H9 (cell line): ENCODE results near the gene ENPP1. TPM values are rescaled to one million over a fixed set of nuclear protein-coding genes. Genes with fewer than 3 reads are reported as not detected.

Source experiments
- DNase-seq: peaks from one replicate; pipeline ENCODE4 v3.0.0-alpha.2; 2017
- H2AFZ ChIP-seq: one replicate; pipeline ENCODE4 v1.6.1; 2013; ENCODE audit warnings: mild to moderate bottlenecking, low read length, control low read depth, moderate library complexity
- H2AK5ac ChIP-seq: 2 replicates; pipeline ENCODE4 v1.6.1; 2013; ENCODE audit warnings: low read length, control low read depth, mixed read lengths; ENCODE audit not compliant: insufficient read length
- H2BK120ac ChIP-seq: one replicate; pipeline ENCODE4 v1.6.1; 2013; ENCODE audit warnings: low read depth, mild to moderate bottlenecking, low read length, control low read depth, inconsistent platforms; ENCODE audit not compliant: poor library complexity, severe bottlenecking
- H2BK12ac ChIP-seq: 2 replicates; pipeline ENCODE4 v1.6.1; 2013; ENCODE audit warnings: low read length, control low read depth, mixed read lengths, low read depth; ENCODE audit not compliant: insufficient read length
- H2BK15ac ChIP-seq: 2 replicates; pipeline ENCODE4 v1.6.1; 2013; ENCODE audit warnings: low read depth, low read length, control low read depth
- H2BK20ac ChIP-seq: one replicate; pipeline ENCODE4 v1.6.1; 2013; ENCODE audit warnings: low read depth, mild to moderate bottlenecking, low read length, control low read depth, inconsistent platforms; ENCODE audit not compliant: poor library complexity, severe bottlenecking
- H2BK5ac ChIP-seq: 2 replicates; pipeline ENCODE4 v1.6.1; 2013; ENCODE audit warnings: low read length, control low read depth, mixed read lengths; ENCODE audit not compliant: insufficient read length
- H3K14ac ChIP-seq: 2 replicates; pipeline ENCODE4 v1.6.1; 2013; ENCODE audit warnings: low read length, control low read depth; ENCODE audit not compliant: insufficient read depth
- H3K18ac ChIP-seq: 2 replicates; pipeline ENCODE4 v1.6.1; 2013; ENCODE audit warnings: low read depth, mild to moderate bottlenecking, mixed read lengths, low read length, control low read depth; ENCODE audit not compliant: insufficient read length
- H3K23ac ChIP-seq: 2 replicates; pipeline ENCODE4 v1.6.1; 2013; ENCODE audit warnings: low read length, control low read depth, mixed read lengths, low read depth; ENCODE audit not compliant: insufficient read length
- H3K23me2 ChIP-seq: 2 replicates; pipeline ENCODE4 v1.6.1; 2013; ENCODE audit warnings: low read depth, mild to moderate bottlenecking, mixed read lengths, low read length, control low read depth; ENCODE audit not compliant: insufficient read length, poor library complexity, severe bottlenecking
- H3K27ac ChIP-seq: 2 replicates; pipeline ENCODE4 v1.5.1; 2013; ENCODE audit warnings: low read length, control low read depth, mixed read lengths, low read depth; ENCODE audit not compliant: insufficient read length
- H3K27me3 ChIP-seq: 2 replicates; pipeline ENCODE4 v1.6.1; 2013; ENCODE audit warnings: low read length, control low read depth, inconsistent platforms; ENCODE audit not compliant: insufficient read depth
- H3K4ac ChIP-seq: 2 replicates; pipeline ENCODE4 v1.6.1; 2013; ENCODE audit warnings: low read depth, mild to moderate bottlenecking, control low read depth, inconsistent platforms, low read length, moderate library complexity
- H3K4me1 ChIP-seq: 2 replicates; pipeline ENCODE4 v1.6.1; 2013; ENCODE audit warnings: low read length, control low read depth, inconsistent platforms; ENCODE audit not compliant: insufficient read depth
- H3K4me2 ChIP-seq: 2 replicates; pipeline ENCODE4 v1.6.1; 2013; ENCODE audit warnings: low read length, control low read depth, mixed read lengths; ENCODE audit not compliant: insufficient read length, insufficient read depth
- H3K56ac ChIP-seq: 2 replicates; pipeline ENCODE4 v1.6.1; 2013; ENCODE audit warnings: low read depth, mild to moderate bottlenecking, mixed read lengths, low read length, control low read depth; ENCODE audit not compliant: insufficient read length
- H3K79me1 ChIP-seq: 2 replicates; pipeline ENCODE4 v1.6.1; 2013; ENCODE audit warnings: low read depth, mild to moderate bottlenecking, moderate library complexity, low read length, control low read depth, inconsistent platforms; ENCODE audit not compliant: insufficient read depth, poor library complexity, severe bottlenecking
- H3K79me2 ChIP-seq: 2 replicates; pipeline ENCODE4 v1.6.1; 2013; ENCODE audit warnings: low read length, control low read depth, inconsistent platforms; ENCODE audit not compliant: insufficient read depth
- H3K9ac ChIP-seq: 2 replicates; pipeline ENCODE4 v1.6.1; 2013; ENCODE audit warnings: low read length, control low read depth, mixed read lengths; ENCODE audit not compliant: insufficient read length; ENCODE audit errors: extremely low read depth
- H3K9me3 ChIP-seq: one replicate; pipeline ENCODE4 v1.6.1; 2013; ENCODE audit warnings: low read depth, low read length, inconsistent platforms; ENCODE audit not compliant: control insufficient read depth
- H3T11ph ChIP-seq: one replicate; pipeline ENCODE4 v1.6.1; 2013; ENCODE audit warnings: mild to moderate bottlenecking, low read length, control low read depth, inconsistent platforms
- H4K20me1 ChIP-seq: one replicate; pipeline ENCODE4 v1.6.1; 2013; ENCODE audit not compliant: control insufficient read depth, insufficient read length, insufficient read depth
- H4K5ac ChIP-seq: 2 replicates; pipeline ENCODE4 v1.6.1; 2013; ENCODE audit warnings: low read depth, mild to moderate bottlenecking, mixed read lengths, low read length, control low read depth; ENCODE audit not compliant: insufficient read length
- H4K8ac ChIP-seq: replicated peaks from 2 replicates; pipeline ENCODE4 v1.6.1; 2013; ENCODE audit warnings: low read length, control low read depth, mixed read lengths, low read depth; ENCODE audit not compliant: insufficient read length
- H4K91ac ChIP-seq: 2 replicates; pipeline ENCODE4 v1.6.1; 2013; ENCODE audit warnings: low read depth, mild to moderate bottlenecking, moderate library complexity, mixed read lengths, low read length, control low read depth; ENCODE audit not compliant: insufficient read length
- H3K27ac Mint-ChIP-seq, 3 experiments: 2 replicates in 2 of 3; 3 replicates in 1 of 3; pipeline ENCODE4 v1.8.0; 2020 to 2021; ENCODE audit warnings: mixed read lengths in 3 of 3, mild to moderate bottlenecking in 1 of 3, moderate library complexity in 1 of 3
- H3K27me3 Mint-ChIP-seq: 2 replicates; pipeline ENCODE4 v1.8.0; 2021; ENCODE audit warnings: low read depth, mild to moderate bottlenecking, moderate library complexity, mixed read lengths
- H3K36me3 Mint-ChIP-seq, 3 experiments: 2 replicates in 2 of 3; 3 replicates in 1 of 3; pipeline ENCODE4 v1.8.0; 2020 to 2021; ENCODE audit warnings: low read depth in 3 of 3, mixed read lengths in 3 of 3; ENCODE audit not compliant: insufficient read depth in 1 of 3
- H3K4me1 Mint-ChIP-seq, 2 experiments: 2 replicates each; pipeline ENCODE4 v1.8.0; 2020; ENCODE audit warnings: mixed read lengths in 2 of 2
- H3K4me3 Mint-ChIP-seq, 2 experiments: 2 replicates in 1 of 2; 3 replicates in 1 of 2; pipeline ENCODE4 v1.8.0; 2020 to 2021; ENCODE audit warnings: mild to moderate bottlenecking in 2 of 2, mixed read lengths in 2 of 2, moderate library complexity in 1 of 2
- H3K9me3 Mint-ChIP-seq, 2 experiments: 2 replicates in 1 of 2; 3 replicates in 1 of 2; pipeline ENCODE4 v1.8.0; 2020; ENCODE audit warnings: mild to moderate bottlenecking in 2 of 2, mixed read lengths in 2 of 2, moderate library complexity in 1 of 2
- CTCF ChIP-seq: fragments of 200-600 bp; sonication (generic); conservative IDR thresholded peaks from 3 replicates; pipeline ENCODE4 v1.8.0; 2021; ENCODE audit warnings: antibody characterized with exemption, mild to moderate bottlenecking
- WGBS: extraction: QIAGEN DNeasy Blood & Tissue Kit; methylation state at CpG from one replicate; pipeline ENCODE4 v1.1.7; 2013; ENCODE audit warnings: missing lambda C conversion rate, low lambda C conversion rate, mixed read lengths; ENCODE audit not compliant: insufficient read length; ENCODE audit errors: extremely low coverage; 5-methylcytosine and 5-hydroxymethylcytosine counted together
- total RNA-seq: library from RNA; stranded (reverse); gene quantifications from 2 replicates; pipeline ENCODE4 v1.2.1, GENCODE V29; 2021

ENPP1 gene
- total RNA-seq, 1 experiment from 2014 or later, result 22.5 TPM

DNA sequence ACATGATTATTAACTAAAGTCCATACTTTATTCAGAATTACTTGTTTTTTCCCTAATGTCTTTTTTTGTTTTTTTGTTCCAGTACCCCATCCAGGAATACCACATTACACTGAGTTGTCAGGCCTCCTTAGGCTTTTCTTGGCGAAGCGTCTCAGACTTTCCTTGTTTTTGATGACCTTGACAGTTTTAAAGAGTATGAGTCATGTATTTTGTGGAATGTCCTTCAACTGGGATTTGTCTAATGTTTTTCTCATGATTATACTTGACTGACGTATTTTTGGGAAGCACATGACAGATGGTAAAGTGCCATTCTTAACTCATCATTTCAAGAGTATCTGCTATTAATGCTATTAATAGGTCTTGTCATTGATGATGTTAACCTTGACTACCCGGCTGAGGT, 23.6 kb downstream of the ENPP1 start:
- TF ChIP-seq CTCF, result no peak

More for the DNA sequence above, 23.6 kb downstream of the ENPP1 start:
- Histone ChIP-seq H3K4me1 (no peaks in the 10 kb centered on the region), H3K18ac (no peak overlapping the region), H3K27ac (no peak overlapping the region), H2BK120ac (no peak overlapping the region), H4K5ac (no peak overlapping the region), H3K23ac (no peak overlapping the region), H2BK20ac (no peak overlapping the region), H3K56ac (no peak overlapping the region), H3K4me2 (no peak overlapping the region), H3K27me3 (no peaks in the 10 kb centered on the region), H2AK5ac (no peak overlapping the region), H3K4ac (no peak overlapping the region), H4K91ac (no peak overlapping the region), H4K20me1 (no peaks in the 10 kb centered on the region), H3K9me3 (no peaks in the 10 kb centered on the region), H2BK15ac (no peak overlapping the region), H3T11ph (no peak overlapping the region), H3K9ac (no peak overlapping the region), H2AFZ (no peak overlapping the region), H2BK12ac (no peak overlapping the region), H3K79me2 (no peaks in the 10 kb centered on the region; the same call in 1 of the 2 replicates), H4K8ac (no peak overlapping the region), H3K14ac (no peak overlapping the region), H3K79me1 (no peaks in the 10 kb centered on the region), H2BK5ac (no peak overlapping the region), H3K23me2 (no peaks in the 10 kb centered on the region)
- Mint-ChIP-seq H3K27ac (no peak overlapping the region), H3K4me1 (peaks cover 3% of the 10 kb centered on the region in 2 experiments; a peak in 2 of 4 replicates), H3K9me3 (no peaks in the 10 kb centered on the region), H3K4me3 (no peak overlapping the region), H3K27me3 (no peaks in the 10 kb centered on the region), H3K36me3 (peaks cover 5 to 11% (median 9%) of the 10 kb centered on the region in 3 experiments; a peak in 3 of 7 replicates)
- no CpG with 5 or more reads among the region's 4 CpGs for WGBS
- DNase-seq, result no peak
